Measurements from ENCODE around the gene RECQL5.

DNA sequence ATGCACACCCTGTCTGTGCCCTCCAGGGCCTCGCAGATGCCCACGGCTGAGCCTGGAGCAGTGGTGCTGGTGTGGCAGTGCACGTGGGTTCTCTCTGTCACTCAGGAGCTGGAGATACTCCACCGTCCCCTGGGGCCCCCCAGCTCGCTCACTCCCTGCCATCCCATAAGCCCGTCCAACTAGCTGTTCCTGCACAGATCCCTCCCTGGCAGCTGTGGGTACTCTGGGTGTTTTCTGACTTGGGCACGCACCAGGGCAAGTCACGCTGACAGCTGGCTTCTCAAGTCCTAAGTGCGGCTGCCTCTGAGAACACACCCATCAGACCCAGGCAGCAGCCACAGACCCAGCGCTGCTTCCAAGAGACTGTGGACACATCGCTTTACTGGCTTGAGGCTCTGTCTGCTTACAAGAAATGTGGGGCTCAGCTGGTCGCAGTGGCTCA lies 28.9 kb upstream of the RECQL5 start:
- TF ChIP-seq, protein P1, sequence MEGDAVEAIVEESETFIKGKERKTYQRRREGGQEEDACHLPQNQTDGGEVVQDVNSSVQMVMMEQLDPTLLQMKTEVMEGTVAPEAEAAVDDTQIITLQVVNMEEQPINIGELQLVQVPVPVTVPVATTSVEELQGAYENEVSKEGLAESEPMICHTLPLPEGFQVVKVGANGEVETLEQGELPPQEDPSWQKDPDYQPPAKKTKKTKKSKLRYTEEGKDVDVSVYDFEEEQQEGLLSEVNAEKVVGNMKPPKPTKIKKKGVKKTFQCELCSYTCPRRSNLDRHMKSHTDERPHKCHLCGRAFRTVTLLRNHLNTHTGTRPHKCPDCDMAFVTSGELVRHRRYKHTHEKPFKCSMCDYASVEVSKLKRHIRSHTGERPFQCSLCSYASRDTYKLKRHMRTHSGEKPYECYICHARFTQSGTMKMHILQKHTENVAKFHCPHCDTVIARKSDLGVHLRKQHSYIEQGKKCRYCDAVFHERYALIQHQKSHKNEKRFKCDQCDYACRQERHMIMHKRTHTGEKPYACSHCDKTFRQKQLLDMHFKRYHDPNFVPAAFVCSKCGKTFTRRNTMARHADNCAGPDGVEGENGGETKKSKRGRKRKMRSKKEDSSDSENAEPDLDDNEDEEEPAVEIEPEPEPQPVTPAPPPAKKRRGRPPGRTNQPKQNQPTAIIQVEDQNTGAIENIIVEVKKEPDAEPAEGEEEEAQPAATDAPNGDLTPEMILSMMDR (conservative IDR thresholded peaks at IDR 0.05 in 1 of 2, IDR thresholded peaks at IDR 0.05 in 1 of 2; ENCODE audit: extremely low read depth in 1 of 2, insufficient read depth in 1 of 2, low read depth in 1 of 2, low read length in 2 of 2), result no peak
- no peak for TF ChIP-seq EZH2 (IDR thresholded peaks at IDR 0.05; ENCODE audit: borderline replicate concordance, low read length)
